Cortex of kidney (tissue), 1 donor: ENCODE data around the gene PRR20G.

ENCODE experiments used
- DNase-seq: peaks from one replicate; lab custom pipeline; 2025; lab: John Stamatoyannopoulos, UW

The PRR20G gene

DNA sequence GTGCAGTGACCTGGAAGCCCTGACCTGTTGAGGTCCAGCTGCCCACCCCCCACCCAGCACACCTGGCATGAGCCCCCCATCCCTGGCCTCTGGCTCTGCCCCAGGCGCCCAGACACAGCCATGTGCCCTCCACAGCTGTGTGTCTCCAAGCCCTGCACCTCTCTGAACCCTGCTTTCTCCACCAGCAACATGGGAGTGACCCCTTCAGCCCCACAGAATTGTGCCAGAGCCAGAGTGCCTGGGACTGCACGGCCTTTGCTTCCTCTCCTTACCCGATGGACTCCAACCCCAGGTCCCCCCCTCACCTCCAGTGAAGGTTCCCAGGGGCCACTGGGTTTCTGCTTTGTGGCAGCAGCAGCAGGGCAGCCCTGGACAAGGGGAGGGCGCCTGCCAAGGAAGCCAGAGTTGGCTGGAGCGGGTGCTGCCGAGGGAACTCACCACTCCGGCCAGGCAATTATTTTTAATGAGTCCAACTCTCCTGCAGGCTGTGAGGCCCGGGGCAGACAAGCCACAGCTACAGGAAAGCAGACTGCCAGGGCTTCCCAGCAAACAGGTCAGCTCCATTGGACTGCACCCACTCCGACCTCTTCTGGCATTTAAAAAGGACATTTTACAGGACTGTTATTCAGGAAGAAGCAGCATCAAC, 24.1 kb downstream of the PRR20G start:
- DNase-seq: no peak

DNA sequence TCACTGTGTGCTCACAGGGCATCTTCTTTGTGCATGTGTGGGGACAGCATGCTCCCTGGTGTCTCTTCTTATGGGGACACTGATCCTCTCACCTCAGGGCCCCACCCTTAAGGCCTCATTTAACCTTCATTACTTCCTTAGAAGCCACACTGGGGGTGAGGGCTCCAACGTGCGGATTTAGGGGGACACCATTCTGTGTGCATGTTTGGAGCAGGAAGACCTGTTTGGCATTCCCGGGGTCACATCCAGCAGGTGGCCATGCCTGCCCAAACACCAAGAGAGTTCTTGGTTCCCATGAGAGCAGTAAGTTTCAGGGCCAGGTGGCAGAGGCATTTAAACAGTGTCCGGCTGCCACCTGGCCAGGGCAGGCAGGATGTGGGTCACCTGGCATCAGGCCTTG, 24.8 kb downstream of the PRR20G start:
- DNase-seq: no peak

DNA sequence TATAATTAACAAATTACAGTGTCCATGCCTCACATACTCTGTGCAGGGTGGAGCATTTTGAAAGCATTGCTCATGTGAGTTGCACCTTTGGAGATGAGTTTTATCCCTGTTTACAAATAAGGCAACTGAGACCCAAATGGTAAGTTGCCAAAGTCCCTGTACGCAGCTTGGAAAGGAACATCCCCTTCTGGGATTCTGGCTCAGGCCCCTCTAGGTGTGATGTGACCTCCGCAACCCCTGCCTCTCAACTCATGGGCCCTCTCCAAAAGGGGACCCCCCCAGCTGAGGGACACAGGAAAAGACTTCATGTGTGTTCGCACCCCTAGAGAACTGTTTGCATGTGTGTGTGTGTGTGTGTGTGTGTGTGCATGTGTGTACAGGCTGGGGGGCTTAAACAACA, 25.3 kb downstream of the PRR20G start:
- no peak for DNase-seq

DNA sequence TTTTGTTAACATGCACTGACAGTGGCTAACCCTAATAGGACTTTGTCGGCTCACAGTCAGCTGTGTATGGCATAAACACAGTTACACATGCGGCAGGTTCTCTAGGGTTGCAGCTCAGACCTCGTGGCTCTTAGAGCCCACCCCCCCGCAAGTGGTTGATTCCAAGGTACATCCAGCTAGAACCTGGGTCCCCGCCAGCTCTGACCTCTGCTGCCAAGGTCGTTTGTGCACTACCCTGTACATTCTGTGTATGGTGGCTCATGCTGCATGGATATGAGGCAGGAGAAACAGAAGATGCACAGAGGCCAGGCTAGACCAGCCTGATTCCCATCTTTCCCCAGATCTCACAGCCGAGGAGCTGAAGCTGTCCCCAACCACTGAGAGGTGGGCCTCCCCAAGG, 25.9 kb downstream of the PRR20G start:
- no peak for DNase-seq

DNA sequence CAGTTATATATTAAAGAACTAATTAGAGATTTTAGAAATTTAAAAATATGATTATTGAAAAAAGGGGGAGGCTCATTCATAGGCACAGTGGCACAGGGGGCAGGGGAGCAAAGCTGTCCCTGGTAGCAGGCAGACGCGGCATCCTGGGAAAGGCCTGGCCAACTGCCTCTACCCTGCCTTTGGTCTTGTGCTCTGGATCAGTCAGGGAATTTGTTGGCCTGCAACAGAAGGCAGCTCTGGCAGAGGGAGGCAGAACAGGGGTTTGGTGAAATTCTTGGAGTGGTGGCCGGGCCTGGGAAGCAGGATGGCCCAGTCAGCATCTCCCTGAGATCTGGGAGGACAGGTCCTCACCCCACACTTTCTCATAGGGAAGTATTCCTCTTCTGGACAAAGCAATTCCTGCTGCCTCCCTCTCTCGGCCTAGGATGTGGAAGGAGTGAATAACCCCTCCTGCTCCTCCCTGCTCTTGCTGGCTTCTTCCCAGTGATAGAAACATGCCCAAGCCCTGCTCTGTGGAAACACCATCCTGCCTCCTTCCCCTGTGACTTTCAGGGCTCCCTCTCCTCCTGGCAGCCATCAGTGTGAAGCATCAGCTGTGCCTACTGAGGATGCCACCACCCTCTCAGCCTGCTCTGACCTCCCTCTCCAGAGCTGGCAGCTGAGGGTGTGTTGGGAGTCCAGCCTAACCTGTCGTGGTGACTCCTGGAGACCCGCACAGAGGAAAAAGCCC, 26.9 kb downstream of the PRR20G start:
- no peak for DNase-seq

DNA sequence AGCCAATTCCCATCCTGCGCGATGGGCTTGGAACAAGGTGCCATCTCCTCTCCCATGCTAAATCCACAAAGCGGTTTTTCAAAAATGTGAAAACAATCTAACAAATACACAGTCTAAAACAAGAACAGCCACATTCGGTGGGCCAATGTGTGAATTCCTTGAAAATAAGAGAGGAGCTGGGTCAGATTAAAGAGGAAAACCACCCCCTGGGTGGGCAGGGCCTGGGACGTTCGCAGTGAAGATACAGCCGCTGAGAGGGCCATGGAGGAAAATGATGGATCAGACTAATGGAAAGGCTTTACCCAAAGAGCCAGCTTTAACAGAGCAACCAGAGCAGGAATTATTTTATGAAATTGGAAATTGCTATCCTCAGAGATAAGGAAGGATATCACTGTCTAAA, 27.4 kb downstream of the PRR20G start:
- DNase-seq: no peak

DNA sequence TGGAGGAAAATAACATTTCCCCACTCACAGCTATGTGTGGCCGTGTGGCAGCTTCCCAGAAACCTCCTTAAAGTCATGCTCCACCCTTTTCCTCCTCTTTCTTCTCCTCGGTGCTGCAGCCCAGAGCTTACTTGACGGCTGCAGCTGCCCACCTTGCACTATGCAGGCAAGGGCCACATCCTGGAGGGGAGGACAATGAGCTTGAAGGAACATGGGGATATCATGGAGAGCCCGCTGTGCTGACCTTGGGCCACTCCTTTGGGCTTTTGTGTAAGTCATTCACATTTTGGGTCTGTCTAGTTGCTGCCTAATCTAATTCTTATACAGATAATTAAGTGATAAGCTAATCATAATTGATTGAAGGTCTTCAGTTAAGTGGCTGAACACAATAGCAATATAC, 28.0 kb downstream of the PRR20G start:
- no peak for DNase-seq

DNA sequence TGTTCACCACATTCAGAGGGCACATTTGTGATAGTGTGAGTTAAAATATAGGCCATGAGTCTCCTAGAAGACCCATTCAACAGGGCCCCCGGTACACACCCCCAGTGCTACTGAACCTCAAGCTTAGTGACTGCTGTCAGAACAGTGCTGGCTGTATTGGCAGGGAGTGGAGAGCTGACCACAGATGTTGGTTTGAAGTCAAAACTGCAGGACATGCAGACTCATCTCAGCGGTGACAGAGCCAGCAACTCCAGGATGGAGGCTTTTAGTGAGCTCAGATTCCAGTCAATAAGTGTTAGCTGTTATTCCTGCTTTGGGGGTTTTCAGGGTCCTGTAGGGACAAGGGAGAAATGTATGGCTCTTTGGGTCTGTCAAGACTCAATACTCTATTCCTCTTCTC, 29.1 kb downstream of the PRR20G start:
- no peak for DNase-seq

DNA sequence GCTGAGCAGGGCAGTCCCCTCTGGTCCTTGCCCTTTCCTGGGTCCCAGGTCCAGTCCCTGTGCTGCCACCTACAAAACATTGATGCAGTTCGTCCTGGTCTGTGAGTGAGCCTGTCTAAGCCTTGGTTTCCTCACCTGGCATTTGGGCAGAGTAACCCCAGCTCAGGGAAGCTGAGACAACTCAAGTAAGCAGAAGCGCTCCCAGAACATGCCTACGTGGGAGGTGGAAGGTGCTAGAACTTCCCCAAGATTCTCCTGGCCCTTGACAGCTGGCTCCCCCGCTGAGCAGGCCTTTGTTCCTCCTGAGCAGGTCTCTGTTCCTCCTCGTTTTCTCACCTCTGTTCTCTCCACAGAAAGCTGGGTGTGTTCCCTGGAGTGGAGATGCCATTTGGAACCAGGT, 30.5 kb downstream of the PRR20G start:
- DNase-seq: no peak

DNA sequence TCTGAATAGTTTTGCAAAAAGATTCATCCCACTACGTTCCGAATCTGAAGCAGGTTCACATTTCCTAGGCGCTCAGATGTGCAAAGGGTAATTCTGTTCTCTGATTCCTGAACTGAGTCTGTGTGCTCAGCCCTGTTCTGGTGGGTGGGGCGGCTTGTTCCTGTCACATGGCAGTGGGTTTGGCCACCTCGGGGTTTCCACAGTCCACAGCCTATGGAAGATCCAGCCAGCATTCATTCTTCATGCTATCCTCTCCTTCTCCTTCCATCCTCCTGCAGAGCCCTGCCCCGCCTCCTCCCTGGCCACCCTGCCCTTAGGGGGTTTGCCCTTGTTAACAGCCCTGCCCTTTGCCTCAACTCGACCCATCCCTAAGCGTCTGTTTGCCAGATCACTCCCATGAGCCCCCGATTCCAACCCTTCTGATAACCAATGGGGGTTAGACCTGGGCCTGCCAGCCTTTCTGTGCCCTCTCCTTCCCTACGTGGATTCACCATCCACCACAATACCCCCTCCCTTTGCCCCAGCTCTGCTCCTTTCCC, 31.0 kb downstream of the PRR20G start:
- DNase-seq: no peak

DNA sequence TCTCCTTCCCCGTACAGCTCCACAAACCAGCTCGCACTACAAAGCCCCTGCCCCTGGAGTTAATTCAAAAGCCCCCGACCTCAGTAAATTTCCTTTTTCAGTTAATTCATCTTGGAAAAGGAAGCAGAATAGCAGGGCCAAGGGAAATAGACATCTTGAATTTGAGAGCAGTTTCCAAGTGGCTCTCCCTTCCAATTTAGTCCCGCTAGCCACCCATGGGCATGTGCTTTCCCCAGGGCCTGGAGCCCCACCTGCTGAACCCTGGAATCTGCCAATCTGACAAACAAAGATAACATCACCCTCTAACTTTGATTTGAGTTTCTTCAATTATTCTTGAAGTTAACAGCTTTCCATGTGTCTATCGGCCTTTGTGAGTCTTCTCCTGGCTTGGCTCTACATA, 31.7 kb downstream of the PRR20G start:
- DNase-seq: no peak

DNA sequence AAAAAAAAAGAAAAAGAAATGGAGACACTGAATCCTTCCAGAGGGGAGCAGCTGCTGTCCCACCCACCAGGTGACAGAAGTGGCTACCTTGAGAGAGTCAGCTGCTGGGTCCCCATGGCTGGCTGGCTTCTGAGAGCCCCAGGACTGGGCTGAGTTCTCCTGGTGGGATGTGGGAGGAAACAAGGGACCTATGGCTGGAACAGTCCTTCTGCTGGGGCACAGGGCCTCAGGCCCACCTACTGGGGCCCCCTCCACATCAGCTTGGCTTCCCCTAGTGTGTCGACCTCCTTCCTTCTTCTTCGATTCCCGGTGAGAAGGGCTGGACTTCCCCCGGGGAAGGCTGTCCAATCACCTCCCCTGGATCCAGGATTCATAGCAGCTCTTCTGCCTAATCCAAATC, 32.3 kb downstream of the PRR20G start:
- DNase-seq: no peak

DNA sequence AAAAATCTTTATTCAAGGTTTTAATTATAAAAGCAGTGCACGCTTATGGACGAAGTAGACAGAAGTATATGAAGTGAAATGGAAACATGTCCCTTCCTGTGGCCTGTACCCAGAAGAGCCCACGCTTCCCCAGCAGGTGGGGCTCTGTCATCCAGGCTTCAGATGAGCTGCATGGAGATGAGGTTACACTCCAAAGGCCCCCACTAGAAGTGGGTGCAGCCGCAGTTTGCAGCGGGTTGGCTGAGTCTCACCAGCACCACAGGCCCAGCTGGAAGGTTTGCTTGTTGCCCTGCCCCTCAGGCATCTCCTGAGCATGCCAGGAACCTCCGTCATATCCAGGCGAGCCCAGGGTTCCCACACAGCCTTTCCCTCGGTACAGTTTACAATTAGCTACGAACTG, 33.1 kb downstream of the PRR20G start:
- DNase-seq: no peak

DNA sequence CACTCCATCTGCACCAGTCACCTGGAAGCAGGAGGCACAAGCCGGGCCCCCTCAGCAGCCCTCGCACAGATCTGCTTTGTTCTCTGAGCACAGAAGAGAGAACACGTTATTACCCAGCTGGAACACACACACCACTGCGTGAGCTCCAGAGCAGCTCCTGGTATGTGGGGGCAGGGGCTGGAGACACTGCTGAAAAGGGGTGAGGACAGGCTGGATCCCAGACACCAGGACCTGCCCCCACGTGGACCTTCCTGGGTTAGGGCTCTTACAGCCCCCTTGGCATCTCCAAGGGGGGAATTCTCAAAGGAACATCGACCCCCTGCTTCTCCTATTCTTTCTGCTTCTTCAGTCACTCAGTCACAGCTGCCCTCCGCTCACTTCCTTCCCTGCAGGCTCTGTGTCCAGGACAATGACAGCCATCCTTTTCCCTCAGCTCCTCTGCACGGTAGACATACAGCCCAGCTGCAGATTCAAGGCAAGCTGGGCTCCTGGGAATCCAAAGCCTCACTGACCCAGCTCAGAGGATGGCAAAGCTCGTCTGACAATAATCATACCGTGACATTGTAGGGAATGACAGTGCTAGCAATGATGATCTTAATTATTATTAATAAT, 33.7 kb downstream of the PRR20G start:
- DNase-seq: no peak

DNA sequence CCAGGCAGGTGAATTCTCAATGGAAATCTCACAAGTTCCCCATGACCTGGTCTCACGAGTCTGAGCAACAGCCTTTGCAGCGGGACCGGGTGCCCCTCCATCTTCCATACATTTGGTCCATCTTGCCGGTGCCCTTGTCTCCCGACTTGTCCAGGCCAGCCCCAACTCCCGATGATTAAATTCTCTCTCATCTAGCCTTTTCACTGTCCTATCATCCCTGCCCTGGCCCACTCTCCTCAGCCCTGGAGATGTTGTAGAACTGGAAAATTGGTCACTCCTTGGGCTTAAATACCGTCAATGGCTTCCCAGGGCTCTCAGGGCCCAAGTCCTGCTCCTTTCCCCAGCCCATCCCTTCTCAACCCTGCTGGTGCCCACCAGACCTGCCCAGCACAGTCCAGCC, 34.4 kb downstream of the PRR20G start:
- DNase-seq: no peak

DNA sequence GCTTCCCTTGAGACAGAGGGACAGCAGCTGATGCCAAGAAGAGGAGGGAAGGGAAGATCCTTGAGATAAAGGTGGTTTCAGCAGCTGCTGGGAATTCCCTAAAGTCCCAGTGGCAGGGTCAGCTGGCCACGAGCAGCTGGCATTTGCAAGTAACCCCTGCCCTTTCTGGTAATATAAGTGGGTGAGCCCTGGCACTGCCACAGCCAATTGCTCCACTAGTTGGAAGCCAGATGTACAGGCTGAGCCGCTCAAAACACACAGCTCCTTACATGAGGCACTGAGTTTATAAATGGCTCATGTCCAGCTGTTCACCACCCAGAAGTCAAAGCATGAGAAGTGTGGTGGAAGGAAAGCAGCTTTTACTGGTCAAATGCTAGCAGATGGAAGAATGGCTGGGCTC, 35.4 kb downstream of the PRR20G start:
- DNase-seq: no peak

DNA sequence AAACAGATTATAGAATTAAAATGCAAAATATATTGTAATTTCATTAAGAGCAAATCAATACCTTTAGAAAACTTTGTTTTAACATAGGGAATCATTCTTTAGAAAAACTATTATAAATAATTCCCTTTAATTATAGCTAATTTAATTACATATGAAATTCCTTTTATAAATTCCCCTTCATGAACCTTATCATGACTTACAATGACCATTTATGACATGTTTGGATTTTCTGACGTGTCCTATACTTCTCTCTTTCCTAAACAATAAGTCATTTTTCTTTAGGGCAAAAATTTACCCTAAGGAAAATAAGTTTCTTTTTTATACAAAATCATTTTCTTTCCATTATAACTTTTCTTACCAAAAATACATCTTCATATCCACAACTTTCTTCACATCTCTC, 37.8 kb downstream of the PRR20G start:
- no peak for DNase-seq

DNA sequence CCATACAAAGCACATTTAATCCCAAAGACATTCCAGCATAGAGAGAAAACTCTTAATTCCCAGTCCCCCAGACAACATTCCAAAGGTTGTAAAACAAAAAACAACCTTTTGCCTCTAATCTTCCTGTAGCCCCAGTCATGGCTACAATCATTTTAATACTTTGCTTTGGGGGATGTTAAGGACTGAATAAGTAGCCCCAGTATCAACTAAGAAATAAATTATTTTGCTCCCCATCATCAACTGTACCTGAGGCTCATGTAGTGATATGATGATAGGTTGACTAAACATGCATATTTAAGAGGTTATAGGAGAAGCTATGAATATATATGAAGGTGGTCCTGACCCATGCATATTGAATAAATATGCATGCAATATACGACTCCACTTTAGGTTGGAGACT, 40.6 kb downstream of the PRR20G start:
- DNase-seq: no peak

DNA sequence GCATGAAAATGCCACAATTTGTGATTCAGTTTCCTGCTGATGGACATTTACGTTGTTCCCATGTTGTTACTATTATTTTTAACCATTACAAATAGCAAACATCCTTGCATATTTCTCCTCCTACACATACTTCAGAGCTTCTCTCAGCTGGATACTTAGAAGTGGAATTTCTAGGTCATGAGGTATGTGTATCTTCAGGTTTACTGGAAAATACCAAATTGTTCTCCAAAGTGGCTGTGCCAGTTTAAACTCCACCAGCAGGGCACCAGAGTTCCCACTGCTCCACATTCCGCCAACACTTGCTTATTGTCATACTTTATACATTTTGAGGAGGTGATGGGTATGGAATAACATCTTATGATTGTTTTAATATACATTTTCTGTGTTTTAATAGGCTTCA, 49.2 kb downstream of the PRR20G start:
- no peak for DNase-seq

DNA sequence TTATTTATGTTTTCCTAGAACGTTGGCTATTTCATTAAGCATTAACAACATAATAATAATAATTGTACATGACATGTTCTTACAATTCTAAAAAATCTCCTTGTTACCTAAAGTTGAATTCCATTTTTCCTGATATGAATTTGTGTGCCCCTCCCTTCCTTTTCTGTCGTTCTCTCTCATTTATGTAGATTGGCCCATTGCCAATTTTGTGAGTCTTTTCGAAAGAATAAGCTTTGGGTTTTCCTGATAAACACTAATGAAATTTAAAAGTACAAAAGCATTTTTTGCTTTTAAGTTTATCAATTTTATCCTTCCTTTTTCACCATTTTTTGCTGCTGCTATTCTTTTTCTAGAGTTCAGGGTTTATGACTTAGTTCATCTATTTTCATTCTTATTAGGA, 50.0 kb downstream of the PRR20G start:
- DNase-seq: no peak

DNA sequence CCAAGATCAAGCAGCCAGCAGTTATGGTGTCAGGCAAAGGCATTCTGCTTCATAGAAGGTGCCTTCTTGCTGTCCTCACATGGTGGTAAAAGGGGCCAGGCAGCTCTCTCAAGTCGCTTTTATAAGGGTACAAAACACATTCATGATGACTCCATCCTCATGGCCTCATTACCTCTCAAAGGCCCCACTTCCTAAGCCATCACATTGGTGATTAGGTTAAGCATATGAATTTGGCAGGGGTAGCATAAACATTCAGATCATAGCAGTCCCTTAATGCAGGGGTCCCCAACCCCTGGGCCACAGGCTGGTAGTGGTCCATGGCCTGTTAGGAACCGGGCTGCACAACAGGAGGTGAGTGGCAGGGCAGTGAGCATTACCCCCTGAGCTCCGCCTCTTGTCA, 52.1 kb downstream of the PRR20G start:
- DNase-seq: no peak

DNA sequence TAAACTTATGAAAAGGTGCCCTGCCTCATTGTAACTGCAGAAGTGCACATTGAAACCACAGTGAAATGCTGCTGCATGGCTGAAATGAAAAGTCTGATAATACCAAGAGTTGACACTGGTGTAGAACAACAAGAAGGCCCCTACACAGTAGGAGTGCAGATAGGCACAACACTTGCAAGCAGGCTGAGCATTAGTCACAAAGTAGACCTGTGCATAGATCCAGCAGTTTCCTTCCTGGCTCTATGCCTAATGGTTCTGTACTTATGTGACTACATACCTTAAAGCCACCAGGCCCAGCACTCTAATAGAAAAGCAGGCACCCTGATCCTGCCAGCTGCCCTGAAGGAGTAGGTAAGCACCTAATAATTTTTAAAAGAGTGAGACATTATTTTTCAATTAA, 53.1 kb downstream of the PRR20G start:
- no peak for DNase-seq
